HK-2 (cell line): ENCODE results near the gene GLRX.

Experiments used
- DNase-seq: peaks from one replicate; pipeline ENCODE4 v3.0.0-alpha.2; 2018; ENCODE audit not compliant: unreplicated experiment

The GLRX gene

DNA sequence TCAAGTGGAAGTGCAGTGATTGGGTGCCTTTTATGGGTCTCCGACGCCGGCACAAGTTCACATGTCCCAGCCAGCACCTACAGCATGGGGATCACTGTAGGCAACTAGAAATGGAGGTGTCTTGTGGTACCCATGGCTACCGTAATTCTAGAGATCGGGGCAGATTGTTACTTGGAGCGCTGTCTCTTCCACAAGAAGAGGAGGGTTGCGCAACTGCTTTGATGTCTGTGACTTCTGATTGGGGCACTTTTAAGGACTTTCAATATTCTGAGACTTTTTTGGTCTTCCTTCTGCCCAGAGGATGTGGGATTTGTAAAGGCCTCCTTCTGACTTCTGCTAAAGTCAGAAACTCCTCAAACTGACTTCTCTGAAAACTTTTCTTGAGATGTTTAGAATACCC, 41.9 kb downstream of the GLRX start:
- no peak for DNase-seq

DNA sequence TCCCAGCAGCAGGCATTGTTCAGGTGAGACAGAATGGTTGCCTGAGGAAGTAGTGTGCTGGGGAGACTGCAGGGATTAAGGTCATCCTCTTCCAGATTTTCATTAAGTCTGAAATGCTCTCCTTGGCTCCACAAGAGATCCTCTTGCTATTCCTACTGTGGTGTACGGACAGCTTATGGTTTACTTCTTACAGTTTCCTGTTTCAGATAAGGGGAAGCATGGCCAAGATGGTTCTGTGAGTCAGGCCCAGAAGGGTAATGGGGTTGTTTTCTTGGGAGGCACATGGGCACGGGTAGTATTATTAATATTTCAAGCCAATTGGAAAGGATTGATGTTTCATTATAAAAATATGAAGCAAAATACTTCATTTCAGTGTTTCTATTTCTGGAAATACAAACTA, 42.9 kb downstream of the GLRX start:
- DNase-seq = no peak

DNA sequence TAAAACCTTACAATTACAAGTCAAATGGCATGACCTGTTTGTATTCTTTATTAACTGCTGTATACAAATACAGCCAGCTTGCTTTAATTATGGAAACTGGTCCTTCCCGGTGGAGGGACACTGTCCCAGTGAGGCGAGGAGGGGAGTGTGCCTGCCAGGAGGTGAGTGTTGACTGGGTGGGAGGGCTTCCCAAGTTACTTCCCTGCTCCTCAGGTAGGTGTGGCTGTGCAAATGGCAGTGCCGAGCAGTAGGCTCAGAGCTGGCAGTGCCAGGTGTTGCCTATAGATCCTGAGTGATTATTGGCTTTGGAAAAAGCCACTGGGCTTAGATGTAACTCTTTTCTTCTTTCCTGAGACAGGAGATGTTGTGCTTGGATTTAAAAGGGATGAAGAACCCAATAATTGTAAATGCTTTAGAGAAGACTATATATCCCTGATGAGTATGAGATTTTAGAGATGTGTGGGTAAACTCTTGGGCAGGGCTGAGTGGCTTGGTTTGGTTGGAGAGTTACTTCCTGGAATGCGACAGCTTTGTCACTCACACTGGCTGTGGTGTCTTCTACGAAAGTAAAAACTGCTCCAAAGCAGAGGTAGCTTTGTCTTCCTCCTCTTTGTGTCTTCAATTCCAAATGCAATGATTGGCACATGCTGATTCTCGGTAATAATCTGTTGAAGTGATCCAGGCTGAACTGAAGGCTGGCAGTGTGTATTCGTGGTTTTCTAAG, 43.7 kb downstream of the GLRX start:
- no peak for DNase-seq

DNA sequence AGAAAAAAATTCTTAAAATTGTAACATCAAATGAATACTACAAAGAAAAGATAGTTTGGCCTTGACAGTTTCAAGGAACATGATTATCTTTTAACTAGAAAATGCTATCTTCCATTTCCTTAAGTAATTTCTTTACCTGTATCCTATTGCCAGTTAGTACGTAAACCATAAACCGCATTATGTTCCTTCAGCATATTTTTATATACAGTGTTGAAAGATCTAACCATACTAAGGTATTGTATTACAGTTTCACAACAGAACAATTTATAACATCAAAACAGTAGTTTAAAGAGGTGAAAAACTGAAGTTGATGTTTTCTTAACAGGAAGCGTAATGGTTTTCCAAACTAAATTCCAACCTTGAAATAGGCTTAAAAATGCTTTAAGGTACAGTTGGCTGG, 45.1 kb downstream of the GLRX start:
- no peak for DNase-seq

DNA sequence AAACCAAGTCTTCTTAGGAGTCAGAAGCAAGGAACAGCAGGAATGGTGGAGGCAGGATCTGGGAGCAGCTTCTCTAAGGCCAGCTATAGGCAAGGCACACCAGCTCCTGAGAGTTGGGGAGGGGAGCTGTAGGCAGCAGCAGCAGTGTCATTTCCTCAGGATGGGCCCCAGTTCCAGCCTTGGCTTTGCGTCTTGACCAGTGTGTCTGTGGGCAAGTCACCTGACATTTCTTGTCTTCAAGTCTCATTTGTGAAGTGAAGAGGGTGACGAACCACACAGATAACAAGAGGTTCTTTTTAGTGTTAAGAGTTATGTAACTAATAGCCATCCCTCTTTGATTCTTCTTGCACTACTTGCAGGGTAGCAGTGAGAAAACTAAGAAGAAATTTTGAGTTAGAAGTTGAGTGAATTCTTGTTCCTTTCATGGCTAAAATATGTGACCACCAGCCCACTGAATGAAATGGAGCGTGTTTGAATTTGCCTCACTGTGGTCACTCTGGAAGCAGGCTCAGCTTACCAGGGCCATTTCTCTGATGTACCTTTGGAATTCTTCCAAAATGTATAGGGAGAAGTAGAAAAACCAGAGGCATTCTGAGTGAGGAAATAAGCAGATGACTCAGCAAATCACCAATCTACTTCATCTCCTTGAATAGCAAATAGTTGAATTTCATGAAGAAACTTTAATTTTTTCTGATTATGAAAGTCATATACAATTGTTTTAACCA, 49.0 kb downstream of the GLRX start:
- DNase-seq = peak; percentile 28

DNA sequence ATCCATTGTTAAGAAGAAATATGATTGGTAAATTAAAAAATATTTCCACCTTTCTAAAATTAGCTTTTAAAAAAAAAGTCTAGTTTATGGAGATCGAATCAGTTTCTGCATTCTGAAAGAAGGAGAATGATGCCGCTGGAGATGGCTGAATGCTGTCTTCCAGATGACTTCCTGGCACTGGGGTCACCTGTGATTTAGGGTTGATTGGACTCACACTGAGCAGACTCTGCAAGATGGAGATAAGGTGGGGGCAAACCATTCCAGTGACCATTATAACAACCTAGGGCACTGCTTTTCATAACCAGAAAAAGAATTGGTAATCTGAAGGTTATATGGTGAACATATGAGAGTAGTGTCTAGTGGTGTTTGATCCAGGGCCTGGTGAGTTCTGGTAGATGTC, 50.6 kb downstream of the GLRX start:
- DNase-seq = no peak

DNA sequence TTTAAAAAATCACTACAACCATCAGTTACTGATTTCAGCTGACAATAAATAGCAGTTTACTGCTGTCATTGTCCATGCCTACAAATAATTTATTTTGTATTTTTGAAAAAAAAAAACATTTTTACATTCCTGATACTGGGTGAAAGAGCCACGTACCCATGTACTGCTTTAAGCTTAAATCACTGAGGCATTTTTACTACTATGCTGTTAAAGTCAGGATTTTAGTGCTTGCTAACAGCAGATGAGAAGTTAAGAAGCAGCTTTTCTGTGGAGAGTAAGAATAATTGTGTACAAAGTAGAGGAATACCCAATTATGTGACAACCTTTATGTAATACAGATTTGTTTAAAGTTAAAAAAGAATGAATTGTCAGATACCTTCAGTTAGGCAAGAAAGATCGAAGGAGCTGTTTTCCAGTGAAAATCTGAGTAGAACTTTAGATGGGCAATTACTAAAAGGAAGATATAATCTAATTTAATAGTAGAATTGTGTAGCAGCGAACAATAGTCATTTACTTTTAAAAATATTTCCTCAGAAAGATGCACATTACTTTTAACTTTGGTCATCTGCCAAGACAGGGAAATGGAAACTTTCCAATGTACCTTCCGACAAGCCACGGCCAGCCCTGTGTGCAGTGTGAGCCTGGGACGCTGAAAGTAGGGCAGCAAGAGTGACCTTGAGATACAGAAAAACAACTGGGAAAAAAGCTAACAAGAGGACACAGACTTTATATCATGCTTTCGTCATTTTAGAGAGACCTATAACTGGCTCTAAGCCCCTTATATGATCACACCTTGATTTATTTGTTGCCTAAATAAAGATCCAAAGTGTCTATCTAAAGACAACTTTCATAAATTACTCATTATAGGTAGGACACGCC, 51.5 kb downstream of the GLRX start:
- DNase-seq = no peak

DNA sequence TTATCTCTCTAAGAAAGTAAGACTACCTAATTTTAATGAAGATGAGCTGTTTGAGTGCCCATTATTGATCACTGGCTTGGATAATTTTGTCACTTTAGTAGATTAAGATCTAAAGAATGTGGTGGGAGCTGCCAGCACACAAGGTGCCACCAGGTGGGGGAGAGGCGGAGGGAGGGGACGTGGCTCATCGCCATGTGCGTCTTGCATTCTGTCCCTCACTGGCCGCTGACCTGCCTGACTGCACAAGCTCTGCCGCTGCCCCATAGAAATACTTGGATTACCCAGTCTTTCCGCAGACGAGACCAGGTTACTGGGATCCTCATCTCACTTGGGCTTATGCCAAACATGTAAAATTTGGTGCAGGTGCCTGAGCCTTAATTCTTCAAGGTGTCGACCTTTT, 53.8 kb downstream of the GLRX start:
- no peak for DNase-seq

DNA sequence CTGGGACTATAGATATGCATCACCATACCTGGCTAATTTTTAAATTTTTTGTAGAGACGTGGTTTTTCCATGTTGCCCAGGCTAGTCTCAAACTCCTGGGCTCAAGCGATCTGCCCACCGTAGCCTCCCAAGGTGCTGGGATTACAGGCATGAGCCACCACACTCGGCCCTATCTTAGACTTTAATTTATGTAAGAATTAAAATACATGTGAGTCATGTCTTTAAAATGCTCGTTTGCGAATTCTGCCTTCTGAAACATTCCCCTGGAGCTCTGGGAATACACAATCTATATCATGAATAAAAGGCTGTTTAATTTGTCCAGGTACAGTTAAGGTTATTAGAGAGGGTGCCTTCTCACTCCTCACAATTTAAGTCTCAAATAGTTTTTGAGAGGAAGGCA, 58.6 kb downstream of the GLRX start:
- no peak for DNase-seq
